HG03159 (cell line): Measurements from ENCODE around the gene TBC1D9.

ENCODE experiments used
- ATAC-seq: cut with Tn5 transposase; IDR thresholded peaks from one replicate; pipeline ENCODE4 v1.9.1; 2021; ENCODE audit warnings: mild to moderate bottlenecking, moderate library complexity; ENCODE audit not compliant: unreplicated experiment

TBC1D9 gene

GRCh38 chr4:140726776-140727500, 29.2 kb downstream of the TBC1D9 start:
- peak; percentile 21 for ATAC-seq

GRCh38 chr4:140725556-140725955, 30.6 kb downstream of the TBC1D9 start:
- no peak for ATAC-seq

GRCh38 chr4:140724760-140725159, 31.4 kb downstream of the TBC1D9 start:
- ATAC-seq, result no peak

- peak; percentile 70 for ATAC-seq
Measured at GRCh38 chr4:140720387-140721304, 35.5 kb downstream of the TBC1D9 start.

GRCh38 chr4:140719686-140720085, 36.5 kb downstream of the TBC1D9 start:
- peak; percentile 46 for ATAC-seq

GRCh38 chr4:140719022-140719421, 37.2 kb downstream of the TBC1D9 start:
- no peak for ATAC-seq

- ATAC-seq, result no peak
Measured at GRCh38 chr4:140718241-140718952, 37.8 kb downstream of the TBC1D9 start.

GRCh38 chr4:140717313-140717712, 38.9 kb downstream of the TBC1D9 start:
- no peak for ATAC-seq

GRCh38 chr4:140715119-140715518, 41.1 kb downstream of the TBC1D9 start:
- ATAC-seq, result no peak

- ATAC-seq, result no peak
Measured at GRCh38 chr4:140711910-140712309, 44.3 kb downstream of the TBC1D9 start.

GRCh38 chr4:140710908-140711622, 45.1 kb downstream of the TBC1D9 start:
- ATAC-seq, result no peak

- ATAC-seq, result no peak
Measured at GRCh38 chr4:140707325-140707724, 48.9 kb downstream of the TBC1D9 start.

- no peak for ATAC-seq
Measured at GRCh38 chr4:140706665-140707064, 49.5 kb downstream of the TBC1D9 start.

- ATAC-seq, result no peak
Measured at GRCh38 chr4:140706276-140706625, 49.9 kb downstream of the TBC1D9 start.

GRCh38 chr4:140705625-140706275, 50.4 kb downstream of the TBC1D9 start:
- ATAC-seq, result no peak

- peak; percentile 61 for ATAC-seq
Measured at GRCh38 chr4:140704964-140705363, 51.2 kb downstream of the TBC1D9 start.

GRCh38 chr4:140704392-140704960, 51.7 kb downstream of the TBC1D9 start:
- peak; percentile 14 for ATAC-seq

GRCh38 chr4:140703463-140703862, 52.7 kb downstream of the TBC1D9 start:
- ATAC-seq, result no peak

GRCh38 chr4:140702096-140702757, 54.0 kb downstream of the TBC1D9 start:
- no peak for ATAC-seq
